Transverse colon (tissue), 4 donors: Measurements from ENCODE around the gene ARL8B.

Experiments used
- POLR2AphosphoS5 ChIP-seq, 3 donors: sonication (generic); formaldehyde crosslinking; IDR thresholded peaks; one replicate each; pipeline ENCODE4 v1.6.1; 2016; ENCODE audit warnings: antibody characterized with exemption in 3 of 3
- TF ChIP-seq, protein P1 (sequence below), 5 experiments: fragments of 200-600 bp in 3 of 5; fragments of 450-650 bp in 2 of 5; sonication (generic) in 3 of 5; IDR thresholded peaks; 1 replicate in 2 of 5; 2 replicates in 3 of 5; pipeline ENCODE4 v1.5.1; 2016 to 2017; ENCODE audit warnings: antibody characterized with exemption in 5 of 5, inconsistent platforms in 3 of 5, mild to moderate bottlenecking in 2 of 5, moderate library complexity in 1 of 5

DNA sequence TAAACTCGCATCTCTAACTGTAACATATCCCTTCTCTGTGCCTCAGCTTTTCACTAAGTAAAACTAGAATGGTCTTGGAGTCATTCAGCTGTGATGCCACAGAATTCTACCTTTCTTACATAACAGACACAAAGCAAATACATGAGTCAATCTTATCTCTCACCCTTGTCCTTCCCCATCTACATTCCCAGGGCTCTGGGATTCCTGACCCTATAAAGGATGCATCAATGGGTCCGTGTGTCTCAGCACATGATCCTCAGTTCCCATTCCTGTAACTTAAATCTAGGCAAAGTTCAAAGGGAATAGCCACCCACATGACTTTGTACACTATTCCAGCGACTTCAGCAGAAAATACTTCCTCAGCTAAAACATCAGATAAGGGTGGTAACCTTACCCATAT, 11.8 kb upstream of the ARL8B start:
- TF ChIP-seq, protein P1, sequence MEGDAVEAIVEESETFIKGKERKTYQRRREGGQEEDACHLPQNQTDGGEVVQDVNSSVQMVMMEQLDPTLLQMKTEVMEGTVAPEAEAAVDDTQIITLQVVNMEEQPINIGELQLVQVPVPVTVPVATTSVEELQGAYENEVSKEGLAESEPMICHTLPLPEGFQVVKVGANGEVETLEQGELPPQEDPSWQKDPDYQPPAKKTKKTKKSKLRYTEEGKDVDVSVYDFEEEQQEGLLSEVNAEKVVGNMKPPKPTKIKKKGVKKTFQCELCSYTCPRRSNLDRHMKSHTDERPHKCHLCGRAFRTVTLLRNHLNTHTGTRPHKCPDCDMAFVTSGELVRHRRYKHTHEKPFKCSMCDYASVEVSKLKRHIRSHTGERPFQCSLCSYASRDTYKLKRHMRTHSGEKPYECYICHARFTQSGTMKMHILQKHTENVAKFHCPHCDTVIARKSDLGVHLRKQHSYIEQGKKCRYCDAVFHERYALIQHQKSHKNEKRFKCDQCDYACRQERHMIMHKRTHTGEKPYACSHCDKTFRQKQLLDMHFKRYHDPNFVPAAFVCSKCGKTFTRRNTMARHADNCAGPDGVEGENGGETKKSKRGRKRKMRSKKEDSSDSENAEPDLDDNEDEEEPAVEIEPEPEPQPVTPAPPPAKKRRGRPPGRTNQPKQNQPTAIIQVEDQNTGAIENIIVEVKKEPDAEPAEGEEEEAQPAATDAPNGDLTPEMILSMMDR (IDR thresholded peaks at IDR 0.05) = no peak
- no peak for TF ChIP-seq POLR2AphosphoS5 (IDR thresholded peaks at IDR 0.05)
